GM12872 (cell line): ENCODE results near the gene NTN3.

Experiments
- TF ChIP-seq, protein P1 (sequence below): IDR thresholded peaks from 3 replicates; pipeline ENCODE4 v1.5.1; 2011; ENCODE audit warnings: low read depth, mild to moderate bottlenecking, low read length, moderate library complexity; ENCODE audit not compliant: insufficient read depth

NTN3 gene

DNA sequence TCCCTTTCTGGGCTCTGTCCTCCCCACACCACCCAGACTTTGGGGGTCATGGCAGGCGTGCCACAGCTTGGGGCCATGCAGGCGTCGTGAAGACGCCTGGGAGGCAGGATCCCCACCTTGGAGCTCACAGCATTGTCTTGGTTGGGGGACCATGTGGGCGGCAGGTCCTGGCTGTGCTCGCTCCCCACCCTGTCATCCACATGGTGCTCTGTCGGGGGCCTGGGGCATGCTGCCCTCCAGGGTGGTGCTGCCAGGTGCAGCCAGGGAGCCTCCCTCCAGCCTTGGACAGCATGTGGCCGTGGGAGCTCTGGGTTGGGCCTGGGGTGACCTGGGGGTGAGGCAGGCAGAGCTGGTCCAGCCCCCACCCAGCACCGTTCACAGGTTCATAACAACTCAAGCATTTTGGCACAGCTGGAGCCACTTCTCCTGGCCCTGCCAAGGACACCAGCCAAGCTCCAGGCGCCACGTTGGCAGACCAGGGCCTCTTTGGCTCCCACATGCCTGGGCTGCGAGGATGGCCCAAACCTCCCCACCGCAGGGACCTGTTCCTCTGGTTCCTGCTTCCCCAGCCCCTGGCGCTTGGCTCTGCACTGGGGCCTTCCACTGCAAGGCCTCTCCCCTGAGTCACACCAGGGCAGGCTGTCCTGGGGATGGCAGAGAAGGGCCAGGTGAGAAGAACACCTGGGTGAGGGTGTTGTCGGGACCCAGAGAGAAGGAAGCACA, 27.6 kb downstream of the NTN3 start:
- TF ChIP-seq, protein P1, sequence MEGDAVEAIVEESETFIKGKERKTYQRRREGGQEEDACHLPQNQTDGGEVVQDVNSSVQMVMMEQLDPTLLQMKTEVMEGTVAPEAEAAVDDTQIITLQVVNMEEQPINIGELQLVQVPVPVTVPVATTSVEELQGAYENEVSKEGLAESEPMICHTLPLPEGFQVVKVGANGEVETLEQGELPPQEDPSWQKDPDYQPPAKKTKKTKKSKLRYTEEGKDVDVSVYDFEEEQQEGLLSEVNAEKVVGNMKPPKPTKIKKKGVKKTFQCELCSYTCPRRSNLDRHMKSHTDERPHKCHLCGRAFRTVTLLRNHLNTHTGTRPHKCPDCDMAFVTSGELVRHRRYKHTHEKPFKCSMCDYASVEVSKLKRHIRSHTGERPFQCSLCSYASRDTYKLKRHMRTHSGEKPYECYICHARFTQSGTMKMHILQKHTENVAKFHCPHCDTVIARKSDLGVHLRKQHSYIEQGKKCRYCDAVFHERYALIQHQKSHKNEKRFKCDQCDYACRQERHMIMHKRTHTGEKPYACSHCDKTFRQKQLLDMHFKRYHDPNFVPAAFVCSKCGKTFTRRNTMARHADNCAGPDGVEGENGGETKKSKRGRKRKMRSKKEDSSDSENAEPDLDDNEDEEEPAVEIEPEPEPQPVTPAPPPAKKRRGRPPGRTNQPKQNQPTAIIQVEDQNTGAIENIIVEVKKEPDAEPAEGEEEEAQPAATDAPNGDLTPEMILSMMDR = no peak

DNA sequence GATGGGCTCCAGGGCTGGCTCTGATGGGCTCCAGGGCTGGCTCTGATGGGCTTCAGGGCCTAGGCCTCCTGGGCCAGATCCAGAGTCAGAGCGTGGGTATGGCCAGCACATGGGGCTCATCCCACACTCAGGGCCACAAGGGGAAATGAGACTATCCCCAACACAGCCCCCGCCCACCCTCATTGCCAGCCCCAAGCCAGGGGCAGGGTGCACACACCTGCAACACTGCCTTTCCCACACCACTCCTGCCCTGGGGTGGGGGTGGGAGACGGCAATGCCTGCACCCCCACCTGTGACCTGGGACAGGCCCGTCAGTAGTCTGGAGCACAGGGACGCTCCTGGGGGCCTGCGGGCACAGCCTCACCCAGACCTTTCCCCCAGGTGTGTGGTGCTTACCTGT, 28.4 kb downstream of the NTN3 start:
- TF ChIP-seq, protein P1 = no peak

DNA sequence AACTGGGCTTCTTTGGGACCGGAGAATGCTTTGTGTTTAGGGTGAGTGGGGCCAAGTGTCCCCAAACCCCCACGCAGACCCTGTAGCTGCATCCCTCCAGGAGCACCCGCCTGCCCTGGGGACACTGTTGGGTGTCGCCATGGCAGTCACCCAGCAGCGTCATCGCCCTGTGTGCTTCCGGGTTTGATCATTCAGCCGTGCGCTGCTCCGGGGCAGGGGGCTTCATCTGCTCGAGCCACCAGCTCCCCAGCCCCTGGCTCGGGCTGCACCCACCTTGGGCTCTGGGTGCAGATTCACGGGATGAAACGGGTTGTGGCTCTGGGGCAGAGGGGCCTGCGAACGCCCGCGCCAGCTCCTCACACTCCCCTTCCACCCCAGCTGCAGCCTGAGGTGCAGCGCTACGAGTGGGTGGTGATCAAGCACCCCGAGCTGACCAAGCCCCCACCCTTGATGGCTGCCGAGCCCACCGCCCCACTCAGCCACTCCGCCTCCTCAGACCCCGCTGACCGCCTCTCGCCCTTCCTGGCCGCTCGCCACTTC, 28.9 kb downstream of the NTN3 start:
- TF ChIP-seq, protein P1 = no peak

DNA sequence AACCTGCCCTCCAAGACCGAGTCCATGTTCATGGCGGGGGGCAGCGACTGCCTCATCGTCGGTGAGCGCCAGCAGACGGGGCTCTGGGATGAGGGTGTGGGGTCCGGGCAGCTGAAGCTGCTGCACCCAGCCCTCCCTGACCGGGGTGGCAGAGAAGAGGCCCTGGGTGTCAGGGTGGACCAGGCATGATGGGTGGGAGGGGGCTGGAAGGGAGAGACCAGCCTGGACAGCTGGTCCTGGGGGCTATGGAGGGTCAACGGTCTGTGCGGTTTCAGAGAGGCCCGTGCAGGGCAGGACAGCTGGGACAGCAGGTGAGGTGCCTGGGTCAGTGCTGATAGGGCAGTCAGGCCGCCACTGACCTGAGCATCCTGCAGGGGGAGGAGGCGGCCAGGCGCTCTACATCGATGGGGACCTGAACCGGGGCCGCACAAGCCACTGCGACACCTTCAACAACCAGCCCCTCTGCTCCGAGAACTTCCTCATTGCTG, 29.4 kb downstream of the NTN3 start:
- TF ChIP-seq, protein P1 = no peak

DNA sequence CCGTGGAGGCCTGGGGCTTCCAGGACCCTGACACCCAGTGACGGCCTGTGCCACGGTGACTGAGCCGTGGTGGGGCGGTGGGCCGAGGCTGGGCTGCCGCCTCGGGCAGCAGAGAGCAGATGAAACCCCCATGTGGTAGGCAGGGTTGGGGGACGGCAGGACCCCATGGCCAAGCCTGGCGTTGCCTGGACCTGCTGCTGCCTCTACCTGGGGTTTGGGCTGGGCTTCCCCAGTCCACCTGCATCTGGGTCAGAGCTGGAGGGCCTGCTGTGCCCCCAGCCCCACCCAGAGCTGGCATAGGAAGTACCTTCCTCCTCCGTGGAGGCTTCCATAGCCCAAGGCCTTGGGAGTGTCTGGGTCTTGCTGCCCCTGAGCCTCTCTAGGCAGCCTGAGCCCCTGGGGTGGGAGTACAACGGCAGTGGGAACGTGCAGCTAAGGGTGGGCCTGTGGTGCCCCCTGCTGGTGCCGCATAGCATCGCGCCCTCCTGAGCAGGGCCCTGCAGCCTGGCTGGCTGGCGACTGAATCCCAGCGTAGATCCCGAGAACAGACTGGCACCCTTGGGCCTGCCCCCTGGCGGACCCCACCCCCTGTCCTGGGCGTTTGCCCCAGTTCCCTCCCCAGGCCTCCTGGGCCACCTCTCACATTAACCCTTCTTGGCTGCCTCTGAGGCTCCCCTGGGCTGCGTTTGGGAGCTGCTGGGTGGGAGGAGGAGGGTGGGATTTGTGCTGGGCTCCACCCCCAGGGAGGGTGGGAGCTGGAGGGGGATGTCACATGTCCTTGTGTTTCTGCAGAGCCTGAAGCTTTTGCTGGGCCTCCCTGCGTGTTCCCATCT, 30.0 kb downstream of the NTN3 start:
- TF ChIP-seq, protein P1 = peak; percentile 99

DNA sequence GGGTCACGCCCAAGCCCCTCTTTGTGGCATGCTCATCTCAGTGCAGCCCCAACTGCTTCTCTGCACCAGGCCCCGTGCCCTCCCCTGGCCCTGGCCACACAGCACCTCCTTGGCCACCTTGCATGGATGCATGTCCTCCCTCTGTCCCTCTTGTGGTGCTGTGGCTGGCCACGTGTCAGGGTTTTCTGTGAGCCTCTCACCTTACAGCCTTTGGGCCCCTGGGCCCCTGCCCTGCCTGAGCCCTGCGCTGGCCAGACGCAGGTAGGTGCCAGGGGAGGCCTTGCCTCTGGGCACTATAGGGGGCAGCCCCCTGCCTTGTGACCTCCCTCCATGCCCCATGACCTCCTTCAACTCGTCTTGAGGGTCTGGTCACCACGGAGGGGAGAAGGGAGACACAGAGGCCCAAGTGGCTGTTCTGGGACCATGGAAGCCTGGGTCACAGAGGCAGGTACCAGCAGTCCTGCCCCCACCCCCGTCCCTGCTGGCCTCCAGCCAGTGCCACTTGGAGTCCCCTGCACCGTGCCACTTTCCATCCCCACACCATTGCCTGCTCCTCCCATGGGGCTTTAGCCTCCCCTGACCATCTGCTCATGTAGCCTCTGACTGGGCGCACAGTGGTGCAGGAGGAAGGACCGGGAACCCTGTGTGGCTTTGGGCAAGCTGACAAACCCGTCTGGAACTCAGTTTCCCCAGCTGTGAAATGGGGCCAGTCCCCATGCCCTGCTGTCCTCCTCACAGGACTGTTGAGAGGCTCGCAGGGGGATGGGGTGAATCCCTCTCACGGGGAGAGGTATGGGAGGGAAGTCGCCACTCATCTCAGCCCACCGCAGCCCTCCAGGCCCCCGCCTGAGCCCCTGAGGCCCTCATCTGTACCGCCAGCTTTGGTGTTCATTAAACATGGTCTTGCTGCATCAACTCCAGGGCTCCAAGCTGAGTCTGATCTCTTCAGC, 31.1 kb downstream of the NTN3 start:
- TF ChIP-seq, protein P1 = no peak
